OCI-LY1 (cell line): Measurements from ENCODE around the gene BIN2.
A peak's percentile ranks its signal among the peaks of the same experiment; 100 is the strongest.

Experiments used
- H2AFZ ChIP-seq: fragments of 200-600 bp; sonication (generic), shearing (Covaris generic); 2 replicates; pipeline ENCODE4 v1.6.0; 2014; ENCODE audit warnings: antibody characterized with exemption, mild to moderate bottlenecking, low read length
- H3F3A ChIP-seq: fragments of 200-600 bp; sonication (generic), shearing (Covaris generic); 2 replicates; pipeline ENCODE4 v1.6.0; 2014; ENCODE audit warnings: mild to moderate bottlenecking, antibody characterized with exemption, low read length, moderate library complexity; ENCODE audit not compliant: insufficient read depth
- H3K27ac ChIP-seq: fragments of 200-600 bp; sonication (generic); 2 replicates; pipeline ENCODE4 v1.5.1; 2014; ENCODE audit warnings: low read length, mixed run types, mild to moderate bottlenecking, low read depth; ENCODE audit not compliant: poor library complexity, severe bottlenecking
- H3K27me3 ChIP-seq: fragments of 200-600 bp; sonication (generic); 2 replicates; pipeline ENCODE4 v1.6.0; 2014; ENCODE audit warnings: antibody characterized with exemption, mild to moderate bottlenecking, low read length, moderate library complexity; ENCODE audit not compliant: insufficient read depth
- H3K36me3 ChIP-seq: fragments of 200-600 bp; sonication (generic); 2 replicates; pipeline ENCODE4 v1.6.1; 2014; ENCODE audit warnings: mild to moderate bottlenecking, antibody characterized with exemption, low read length, moderate library complexity, mixed read lengths; ENCODE audit not compliant: insufficient read depth
- H3K4me1 ChIP-seq: fragments of 200-600 bp; sonication (generic); 2 replicates; pipeline ENCODE4 v1.5.1; 2014; ENCODE audit warnings: mild to moderate bottlenecking, low read length, moderate library complexity; ENCODE audit not compliant: insufficient read depth, severe bottlenecking
- H3K4me2 ChIP-seq: fragments of 200-600 bp; sonication (generic), shearing (Covaris generic); 2 replicates; pipeline ENCODE4 v1.6.1; 2014; ENCODE audit warnings: low read length
- H3K4me3 ChIP-seq: fragments of 200-600 bp; sonication (generic); 2 replicates; pipeline ENCODE4 v1.5.1; 2014; ENCODE audit warnings: low read length, low read depth, mild to moderate bottlenecking, mixed read lengths; ENCODE audit not compliant: poor library complexity, severe bottlenecking
- H3K79me2 ChIP-seq: fragments of 200-600 bp; shearing (Covaris generic); 2 replicates; pipeline ENCODE4 v1.6.1; 2016; ENCODE audit warnings: mixed run types, low read length, mixed read lengths; ENCODE audit not compliant: insufficient read depth
- H3K9ac ChIP-seq: fragments of 200-600 bp; sonication (generic), shearing (Covaris generic); 2 replicates; pipeline ENCODE4 v1.6.1; 2014; ENCODE audit warnings: mild to moderate bottlenecking, low read length, mixed read lengths
- H3K9me2 ChIP-seq: fragments of 200-600 bp; sonication (generic), shearing (Covaris generic); 2 replicates; pipeline ENCODE4 v1.6.1; 2014; ENCODE audit warnings: low read depth, mild to moderate bottlenecking, low read length, mixed read lengths
- H3K9me3 ChIP-seq: fragments of 200-600 bp; shearing (Covaris generic); 2 replicates; pipeline ENCODE4 v1.6.1; 2014; ENCODE audit warnings: low read length, mixed read lengths
- H4K20me1 ChIP-seq: fragments of 200-600 bp; sonication (generic), shearing (Covaris generic); 2 replicates; pipeline ENCODE4 v1.6.0; 2016; ENCODE audit warnings: mild to moderate bottlenecking, low read length; ENCODE audit not compliant: insufficient read depth
- EZH2 ChIP-seq: fragments of 200-600 bp; sonication (generic), shearing (Covaris generic); IDR thresholded peaks from 2 replicates; pipeline ENCODE4 v1.8.0; 2017; ENCODE audit warnings: borderline replicate concordance, mixed run types, mild to moderate bottlenecking, antibody characterized with exemption, low read length, moderate library complexity, mixed read lengths
- TF ChIP-seq, protein P1 (sequence below): fragments of 200-600 bp; sonication (generic), shearing (Covaris generic); IDR thresholded peaks from 2 replicates; pipeline ENCODE4 v1.5.1; 2017; ENCODE audit warnings: mild to moderate bottlenecking, antibody characterized with exemption, low read length, moderate library complexity, mixed read lengths

The BIN2 gene

DNA sequence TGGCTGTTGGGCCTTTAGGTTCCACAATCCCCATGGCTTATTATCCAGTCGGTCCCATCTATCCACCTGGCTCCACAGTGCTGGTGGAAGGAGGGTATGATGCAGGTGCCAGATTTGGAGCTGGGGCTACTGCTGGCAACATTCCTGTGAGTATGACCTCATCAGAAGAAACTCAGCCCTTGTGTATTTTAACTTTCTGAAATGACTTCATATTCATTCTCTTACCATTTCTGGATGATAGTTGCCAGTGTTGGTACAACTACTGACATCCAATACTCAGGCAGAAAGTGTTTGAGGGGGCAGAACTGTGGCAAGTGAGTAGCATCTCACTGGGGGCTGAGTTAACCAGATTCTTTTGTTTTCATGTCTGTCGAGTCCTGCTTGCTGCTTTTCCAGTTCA lies 83.0 kb downstream of the BIN2 start:
- Histone ChIP-seq H4K20me1 (no peaks in the 10 kb centered on the region), H3K27me3 (no peaks in the 10 kb centered on the region), H3K9ac (no peak overlapping the region), H3K9me2 (no peaks in the 10 kb centered on the region), H3K36me3 (peaks cover 42% of the 10 kb centered on the region), H2AFZ (no peak overlapping the region), H3F3A (no peaks in the 10 kb centered on the region), H3K9me3 (no peaks in the 10 kb centered on the region), H3K27ac (no peak overlapping the region), H3K79me2 (no peaks in the 10 kb centered on the region), H3K4me1 (peaks cover 14% of the 10 kb centered on the region), H3K4me2 (no peak overlapping the region), H3K4me3 (no peak overlapping the region)
- no peak for TF ChIP-seq EZH2
- TF ChIP-seq, protein P1, sequence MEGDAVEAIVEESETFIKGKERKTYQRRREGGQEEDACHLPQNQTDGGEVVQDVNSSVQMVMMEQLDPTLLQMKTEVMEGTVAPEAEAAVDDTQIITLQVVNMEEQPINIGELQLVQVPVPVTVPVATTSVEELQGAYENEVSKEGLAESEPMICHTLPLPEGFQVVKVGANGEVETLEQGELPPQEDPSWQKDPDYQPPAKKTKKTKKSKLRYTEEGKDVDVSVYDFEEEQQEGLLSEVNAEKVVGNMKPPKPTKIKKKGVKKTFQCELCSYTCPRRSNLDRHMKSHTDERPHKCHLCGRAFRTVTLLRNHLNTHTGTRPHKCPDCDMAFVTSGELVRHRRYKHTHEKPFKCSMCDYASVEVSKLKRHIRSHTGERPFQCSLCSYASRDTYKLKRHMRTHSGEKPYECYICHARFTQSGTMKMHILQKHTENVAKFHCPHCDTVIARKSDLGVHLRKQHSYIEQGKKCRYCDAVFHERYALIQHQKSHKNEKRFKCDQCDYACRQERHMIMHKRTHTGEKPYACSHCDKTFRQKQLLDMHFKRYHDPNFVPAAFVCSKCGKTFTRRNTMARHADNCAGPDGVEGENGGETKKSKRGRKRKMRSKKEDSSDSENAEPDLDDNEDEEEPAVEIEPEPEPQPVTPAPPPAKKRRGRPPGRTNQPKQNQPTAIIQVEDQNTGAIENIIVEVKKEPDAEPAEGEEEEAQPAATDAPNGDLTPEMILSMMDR = no peak

DNA sequence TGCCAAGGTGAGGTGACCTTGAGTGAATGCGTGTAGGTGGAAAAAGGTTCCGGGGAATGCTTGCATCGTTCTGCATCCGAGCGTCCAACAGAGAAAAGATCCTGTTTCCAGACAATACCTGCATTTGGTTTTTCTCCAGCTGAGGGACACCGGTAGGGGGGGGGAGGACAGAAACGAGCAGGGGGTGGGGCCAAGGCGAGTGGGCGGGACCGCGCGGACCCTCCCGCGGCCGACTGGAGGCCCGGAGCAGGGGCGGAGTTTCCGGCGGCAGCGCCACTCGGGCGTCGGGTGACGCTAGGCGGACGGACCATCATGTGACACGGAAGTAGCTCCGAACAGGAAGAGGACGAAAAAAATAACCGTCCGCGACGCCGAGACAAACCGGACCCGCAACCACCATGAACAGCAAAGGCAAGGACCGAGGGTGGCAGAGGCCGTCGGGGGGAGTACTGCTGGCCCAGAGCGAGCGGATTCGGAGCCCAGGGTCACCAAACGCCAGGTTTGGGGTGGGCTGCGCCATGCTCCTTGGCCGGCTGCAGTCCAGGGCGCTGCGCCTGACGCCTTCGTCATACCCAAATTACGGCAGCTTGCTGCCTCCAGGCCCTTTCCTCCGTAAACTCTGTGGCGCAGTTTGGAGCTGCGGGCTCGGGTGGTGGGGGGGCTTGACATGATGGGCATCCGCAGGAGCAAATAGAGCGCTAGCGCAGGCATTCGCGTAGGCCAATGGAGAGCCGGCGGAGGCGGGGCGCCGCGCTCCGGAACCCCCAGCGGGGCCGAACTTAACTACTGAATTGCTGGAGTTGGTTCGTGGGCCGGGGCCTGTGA lies 85.3 kb downstream of the BIN2 start, which contains the start of gene DAZAP2:
DAZAP2 (plus strand) TSS at position 317 of the 825 bp plus-strand sequence; CDS start at position 399, 82 bp downstream.
- no peaks in the 10 kb centered on the region for H4K20me1 ChIP-seq
- peaks cover 14% of the 10 kb centered on the region for H3K4me1 ChIP-seq
- H3K79me2 ChIP-seq = no peaks in the 10 kb centered on the region
- peak within 1 kb of the TSS; percentile 95 for H3K9ac ChIP-seq
- H3K9me3 ChIP-seq = no peaks in the 10 kb centered on the region
- H3K4me3 ChIP-seq = peak within 1 kb of the TSS; percentile 84
- no peaks in the 10 kb centered on the region for H3F3A ChIP-seq
- no peaks in the 10 kb centered on the region for H3K27me3 ChIP-seq
- TF ChIP-seq, protein P1 = no peak; the same call in 1 of the 2 replicates
- no peak for TF ChIP-seq EZH2
- H3K9me2 ChIP-seq = no peaks in the 10 kb centered on the region
- peak within 1 kb of the TSS; percentile 95 for H3K27ac ChIP-seq
- H2AFZ ChIP-seq = peak within 1 kb of the TSS; percentile 88
- peak within 1 kb of the TSS; percentile 98 for H3K4me2 ChIP-seq
- H3K36me3 ChIP-seq = peaks cover 31% of the 10 kb centered on the region

DNA sequence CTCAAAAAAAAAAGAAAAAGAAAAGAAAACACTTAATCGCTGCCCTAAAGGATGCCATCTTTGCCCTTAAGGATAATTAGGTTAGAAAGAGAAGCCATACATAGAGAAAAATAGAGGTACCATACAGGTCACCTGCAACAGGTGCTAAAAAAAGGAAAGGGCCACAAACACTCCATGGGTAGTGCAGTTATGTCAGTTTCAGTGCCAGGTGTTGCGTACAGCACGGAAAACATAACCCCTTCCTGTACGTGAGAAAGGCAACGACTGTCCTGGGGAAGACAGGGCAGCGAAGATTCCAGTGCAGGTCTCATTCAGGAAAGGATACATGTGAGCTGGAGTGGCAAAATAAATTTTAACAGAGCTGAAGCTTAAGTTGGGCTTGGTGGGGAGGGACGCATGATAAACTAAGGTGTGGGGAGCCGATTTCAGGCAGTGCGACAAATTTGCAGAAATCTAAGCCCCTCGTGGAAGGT lies 85.9 kb downstream of the BIN2 start:
- H3K4me3 ChIP-seq = peak overlapping the region; percentile 84
- H3K9me2 ChIP-seq = no peaks in the 10 kb centered on the region
- no peaks in the 10 kb centered on the region for H4K20me1 ChIP-seq
- H2AFZ ChIP-seq = peak overlapping the region; percentile 88
- H3K9ac ChIP-seq = peak overlapping the region; percentile 95
- peaks cover 28% of the 10 kb centered on the region for H3K36me3 ChIP-seq
- H3K4me1 ChIP-seq = peaks cover 14% of the 10 kb centered on the region
- peak overlapping the region; percentile 95 for H3K27ac ChIP-seq
- peak overlapping the region; percentile 98 for H3K4me2 ChIP-seq
- H3K9me3 ChIP-seq = no peaks in the 10 kb centered on the region
- TF ChIP-seq EZH2 = no peak
- TF ChIP-seq, protein P1 = no peak
- H3K79me2 ChIP-seq = no peaks in the 10 kb centered on the region
- no peaks in the 10 kb centered on the region for H3K27me3 ChIP-seq
- no peaks in the 10 kb centered on the region for H3F3A ChIP-seq
